ENCODE measurements around the gene RELCH. TPM values are rescaled to one million over a fixed set of nuclear protein-coding genes. Genes with fewer than 3 reads are reported as not detected.

The RELCH gene
- total and polyA plus RNA-seq, 9 donors: 11.2 to 32.7 (median 23.6) TPM

- Histone ChIP-seq H3K4me1 (ENCODE audit: insufficient read depth) (peaks cover 7% of the 10 kb centered on the region), H3K9me3 (no peaks in the 10 kb centered on the region), H3K4me3 (no peak overlapping the region), H3K27me3 (no peaks in the 10 kb centered on the region), H3K36me3 (no peaks in the 10 kb centered on the region), H3K27ac (no peak overlapping the region)
- DNase-seq: no peak
- WGBS, 3 donors: 33 to 48% (median 35%) methylated on average over 2 of the region's 2 CpGs
- TF ChIP-seq EP300 (IDR thresholded peaks at IDR 0.05) (no peak), CTCF (IDR thresholded peaks at IDR 0.05) (no peak), POLR2A (IDR thresholded peaks at IDR 0.05) (no peak)
- intact Hi-C loops (cut with DNase I): loop anchor here (5.0 to 10.0 kb wide), 5 partner anchors 56 to 796 kb away; partner anchors contain the start of gene ZCCHC2 (in 1 of the 4)
Measured at GRCh38 chr18:62189208-62189607, 2.2 kb downstream of the RELCH start.

DNA sequence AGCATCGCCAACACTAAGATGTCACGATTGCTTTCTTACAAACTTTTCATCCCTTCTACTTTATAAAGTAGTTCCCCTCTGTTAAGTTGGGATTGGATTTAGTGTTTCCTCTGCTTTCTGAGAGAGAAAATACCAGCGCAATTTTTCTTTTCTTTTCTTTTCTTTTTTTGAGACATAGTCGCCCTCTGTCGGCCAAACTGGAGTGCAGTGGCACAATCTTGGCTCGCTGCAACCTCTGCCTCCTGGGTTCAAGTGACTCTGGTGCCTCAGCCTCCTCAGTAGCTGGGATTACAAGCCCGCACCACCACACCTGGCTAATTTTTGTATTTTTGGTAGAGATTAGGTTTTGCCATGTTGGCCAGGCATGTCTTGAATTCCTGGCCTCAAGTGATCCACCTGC lies 9.0 kb downstream of the RELCH start:
- intact Hi-C loops (cut with DNase I): no loop called here
- Histone ChIP-seq H3K9me3 (no peaks in the 10 kb centered on the region), H3K27me3 (no peaks in the 10 kb centered on the region), H3K4me1 (ENCODE audit: insufficient read depth) (no peaks in the 10 kb centered on the region), H3K27ac (no peak overlapping the region), H3K4me3 (no peak overlapping the region), H3K36me3 (no peaks in the 10 kb centered on the region)
- DNase-seq: no peak
- TF ChIP-seq EP300 (IDR thresholded peaks at IDR 0.05): no peak
- TF ChIP-seq POLR2A (IDR thresholded peaks at IDR 0.05): no peak
- TF ChIP-seq CTCF (IDR thresholded peaks at IDR 0.05): no peak
- 95 to 97% (median 96%) methylated on average over 7 of the region's 7 CpGs for WGBS, 3 donors

- H3K27me3 ChIP-seq: no peaks in the 10 kb centered on the region
- no peak for TF ChIP-seq EP300 (IDR thresholded peaks at IDR 0.05)
- no peak for TF ChIP-seq POLR2A (IDR thresholded peaks at IDR 0.05)
- TF ChIP-seq CTCF (IDR thresholded peaks at IDR 0.05): no peak
- no peak overlapping the region for H3K27ac ChIP-seq
- H3K9me3 ChIP-seq: no peaks in the 10 kb centered on the region
- intact Hi-C loops (cut with DNase I): no loop called here
- no peaks in the 10 kb centered on the region for H3K36me3 ChIP-seq
- no peak for DNase-seq
- no peak overlapping the region for H3K4me3 ChIP-seq
- no peaks in the 10 kb centered on the region for H3K4me1 ChIP-seq (ENCODE audit: insufficient read depth)
Measured at GRCh38 chr18:62196980-62197379, 9.9 kb downstream of the RELCH start.

DNA sequence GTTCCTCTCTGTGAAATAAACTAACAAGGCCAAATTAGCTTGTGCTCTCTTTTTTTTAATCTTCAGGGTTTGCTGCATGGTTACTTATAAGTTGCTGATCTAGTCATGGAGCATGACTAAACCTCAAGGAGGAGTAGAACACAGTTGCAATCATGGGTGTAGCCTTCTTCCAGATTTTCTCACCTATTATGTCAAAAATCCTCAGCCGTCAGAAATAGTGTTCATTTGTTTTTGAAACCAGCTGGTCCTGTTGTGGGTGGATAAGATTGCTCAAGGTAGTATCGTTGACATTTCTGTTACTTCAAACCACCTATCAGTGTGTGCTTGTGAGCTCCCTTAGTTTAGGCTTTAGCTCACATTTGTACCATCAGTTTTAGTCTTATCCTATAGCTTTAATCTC lies 11.2 kb downstream of the RELCH start:
- H3K4me3 ChIP-seq: no peak overlapping the region
- 89 to 94% (median 94%) methylated on average over 2 of the region's 2 CpGs for WGBS, 3 donors
- intact Hi-C loops (cut with DNase I): no loop called here

More for the DNA sequence above, 11.2 kb downstream of the RELCH start:
- Histone ChIP-seq H3K27me3 (no peaks in the 10 kb centered on the region), H3K4me1 (ENCODE audit: insufficient read depth) (no peaks in the 10 kb centered on the region), H3K36me3 (no peaks in the 10 kb centered on the region), H3K9me3 (no peaks in the 10 kb centered on the region), H3K27ac (no peak overlapping the region)
- TF ChIP-seq POLR2A (IDR thresholded peaks at IDR 0.05) (no peak), EP300 (IDR thresholded peaks at IDR 0.05) (no peak), CTCF (IDR thresholded peaks at IDR 0.05) (no peak)
- no peak for DNase-seq

All from ovary (tissue), 9 donors.